HUES6 (cell line): ENCODE measurements around the gene AKAP3.

ENCODE experiments used
- H3K27ac ChIP-seq: 2 replicates; pipeline ENCODE4 v1.7.0; 2013; ENCODE audit warnings: low read depth, mild to moderate bottlenecking, low read length, inconsistent platforms
- H3K27me3 ChIP-seq: 2 replicates; pipeline ENCODE4 v1.6.1; 2013; ENCODE audit warnings: low read length; ENCODE audit not compliant: control insufficient read depth, insufficient read depth
- H3K36me3 ChIP-seq: 2 replicates; pipeline ENCODE4 v1.6.1; 2013; ENCODE audit warnings: low read length; ENCODE audit not compliant: control insufficient read depth, insufficient read depth
- H3K4me1 ChIP-seq: 2 replicates; pipeline ENCODE4 v1.6.1; 2013; ENCODE audit warnings: low read length; ENCODE audit not compliant: control insufficient read depth, insufficient read depth
- H3K4me3 ChIP-seq: 2 replicates; pipeline ENCODE4 v1.5.1; 2013; ENCODE audit warnings: low read depth, low read length
- H3K9ac ChIP-seq: one replicate; pipeline ENCODE4 v1.6.1; 2013; ENCODE audit warnings: mild to moderate bottlenecking, low read length
- H3K9me3 ChIP-seq: 2 replicates; pipeline ENCODE4 v1.6.1; 2013; ENCODE audit warnings: low read depth, low read length; ENCODE audit not compliant: control insufficient read depth, insufficient read depth

AKAP3 gene

GRCh38 chr12:4579305-4580102 is 69.3 kb downstream of the AKAP3 start:
- no peaks in the 10 kb centered on the region for H3K27me3 ChIP-seq
- H3K9me3 ChIP-seq: no peaks in the 10 kb centered on the region
- peaks cover 9% of the 10 kb centered on the region for H3K4me1 ChIP-seq
- H3K9ac ChIP-seq: no peak overlapping the region
- no peak overlapping the region for H3K27ac ChIP-seq
- no peak overlapping the region for H3K4me3 ChIP-seq
- H3K36me3 ChIP-seq: no peaks in the 10 kb centered on the region

- Histone ChIP-seq H3K9me3 (no peaks in the 10 kb centered on the region), H3K4me3 (no peak overlapping the region), H3K9ac (no peak overlapping the region), H3K27me3 (no peaks in the 10 kb centered on the region), H3K27ac (no peak overlapping the region), H3K36me3 (no peaks in the 10 kb centered on the region), H3K4me1 (no peaks in the 10 kb centered on the region)
Measured at GRCh38 chr12:4572680-4573079, 76.2 kb downstream of the AKAP3 start.

- no peaks in the 10 kb centered on the region for H3K4me1 ChIP-seq
- no peak overlapping the region for H3K27ac ChIP-seq
Measured at GRCh38 chr12:4569261-4569660, 79.6 kb downstream of the AKAP3 start.

GRCh38 chr12:4567073-4567881 is 81.6 kb downstream of the AKAP3 start:
- H3K4me3 ChIP-seq: no peak overlapping the region
- no peaks in the 10 kb centered on the region for H3K36me3 ChIP-seq
- H3K27ac ChIP-seq: no peak overlapping the region
- peaks cover 4% of the 10 kb centered on the region; the same call in 1 of the 2 replicates for H3K4me1 ChIP-seq
- H3K27me3 ChIP-seq: peaks cover 17% of the 10 kb centered on the region
- H3K9me3 ChIP-seq: no peaks in the 10 kb centered on the region
- H3K9ac ChIP-seq: no peak overlapping the region

More at GRCh38 chr12:4569261-4569660, 79.6 kb downstream of the AKAP3 start:
- Histone ChIP-seq H3K4me3 (no peak overlapping the region), H3K36me3 (no peaks in the 10 kb centered on the region), H3K27me3 (no peaks in the 10 kb centered on the region), H3K9ac (no peak overlapping the region), H3K9me3 (no peaks in the 10 kb centered on the region)

- no peaks in the 10 kb centered on the region for H3K36me3 ChIP-seq
- H3K4me3 ChIP-seq: no peak overlapping the region
- H3K27me3 ChIP-seq: peaks cover 18% of the 10 kb centered on the region
- peaks cover 8% of the 10 kb centered on the region; the same call in 1 of the 2 replicates for H3K4me1 ChIP-seq
- H3K9ac ChIP-seq: no peak overlapping the region
- no peaks in the 10 kb centered on the region for H3K9me3 ChIP-seq
- no peak overlapping the region for H3K27ac ChIP-seq
Measured at GRCh38 chr12:4566474-4566873, 82.4 kb downstream of the AKAP3 start.
